ENCODE measurements around the gene HOXC5. TPM values are rescaled to one million over a fixed set of nuclear protein-coding genes. Genes with fewer than 3 reads are reported as not detected.

HOXC5 gene
- total RNA-seq, 2 experiments from 2014 or later: not detected

- H3K27ac Mint-ChIP-seq: no peak overlapping the region
- CTCF ChIA-PET: interaction anchor here (1.1 to 4.6 kb wide), 3 partner anchors 28 to 189 kb away, joined by 3 to 32 read pairs (median 5); no protein-coding TSS in a partner anchor
- H3K4me3 Mint-ChIP-seq: no peak overlapping the region
- no peaks in the 10 kb centered on the region for H3K9me3 Mint-ChIP-seq (ENCODE audit: low read depth)
- intact Hi-C loops (cut with DNase I, micrococcal nuclease): no loop called here
- DNase-seq: no peak
- H3K4me1 Mint-ChIP-seq: peaks cover 19% of the 10 kb centered on the region
- H3K27me3 Mint-ChIP-seq: peaks cover 90% of the 10 kb centered on the region
- POLR2A ChIA-PET: no interaction called here
- H3K36me3 Mint-ChIP-seq (ENCODE audit: low read depth): no peaks in the 10 kb centered on the region
- ATAC-seq: no peak
Measured at GRCh38 chr12:54002915-54003389, 29.9 kb upstream of the HOXC5 start.

- Mint-ChIP-seq H3K9me3 (ENCODE audit: low read depth) (no peaks in the 10 kb centered on the region), H3K27me3 (peaks cover 89% of the 10 kb centered on the region), H3K4me3 (no peak overlapping the region), H3K27ac (no peak overlapping the region), H3K36me3 (ENCODE audit: low read depth) (no peaks in the 10 kb centered on the region), H3K4me1 (peaks cover 19% of the 10 kb centered on the region)
- DNase-seq (no peak), ATAC-seq (no peak)
- intact Hi-C loops (cut with DNase I, micrococcal nuclease): loop anchor here in 1 of 2 experiments (2.0 kb wide), 1 partner anchor 15 kb away; no protein-coding TSS in a partner anchor
- ChIA-PET CTCF (interaction anchor here (1.1 to 6.4 kb wide), 5 partner anchors 27 to 197 kb away, joined by 3 to 71 read pairs (median 8); partner anchors contain the start of gene HOXC5), POLR2A (no interaction called here)
Measured at GRCh38 chr12:54003625-54004024, 29.2 kb upstream of the HOXC5 start.

- H3K27me3 Mint-ChIP-seq: peaks cover 86% of the 10 kb centered on the region
- intact Hi-C loops (cut with DNase I, micrococcal nuclease): loop anchor here in 1 of 2 experiments (2.0 kb wide), 1 partner anchor 15 kb away; no protein-coding TSS in a partner anchor
Measured at GRCh38 chr12:54004063-54004840, 28.6 kb upstream of the HOXC5 start.

GRCh38 chr12:54004841-54005530 lies 27.9 kb upstream of the HOXC5 start:
- ATAC-seq (no peak), DNase-seq (no peak)
- POLR2A ChIA-PET: no interaction called here
- no peaks in the 10 kb centered on the region for H3K9me3 Mint-ChIP-seq (ENCODE audit: low read depth)
- intact Hi-C loops (cut with DNase I, micrococcal nuclease): loop anchor here in 1 of 2 experiments (2.0 to 5.0 kb wide), 2 partner anchors 16 to 42 kb away; no protein-coding TSS in a partner anchor
- peaks cover 28% of the 10 kb centered on the region for H3K4me1 Mint-ChIP-seq
- CTCF ChIA-PET: interaction anchor here (0.5 to 6.4 kb wide), 23 partner anchors 8 to 499 kb away, joined by 3 to 71 read pairs (median 4); partner anchors contain the start of genes HOXC10, HOXC5 and HOXC6
- H3K27me3 Mint-ChIP-seq: peaks cover 89% of the 10 kb centered on the region
- peak overlapping the region; percentile 33 for H3K4me3 Mint-ChIP-seq
- H3K36me3 Mint-ChIP-seq (ENCODE audit: low read depth): no peaks in the 10 kb centered on the region
- H3K27ac Mint-ChIP-seq: no peak overlapping the region

More at GRCh38 chr12:54004063-54004840, 28.6 kb upstream of the HOXC5 start:
- Mint-ChIP-seq H3K27ac (no peak overlapping the region), H3K36me3 (ENCODE audit: low read depth) (no peaks in the 10 kb centered on the region), H3K4me1 (peaks cover 21% of the 10 kb centered on the region), H3K9me3 (ENCODE audit: low read depth) (no peaks in the 10 kb centered on the region), H3K4me3 (no peak overlapping the region)
- ChIA-PET CTCF (interaction anchor here (0.5 to 6.4 kb wide), 10 partner anchors 27 to 209 kb away, joined by 3 to 71 read pairs (median 5); partner anchors contain the start of gene HOXC5), POLR2A (no interaction called here)
- ATAC-seq: no peak
- DNase-seq: no peak

- Mint-ChIP-seq H3K4me3 (peak overlapping the region; percentile 33), H3K27ac (no peak overlapping the region), H3K4me1 (peaks cover 28% of the 10 kb centered on the region), H3K9me3 (ENCODE audit: low read depth) (no peaks in the 10 kb centered on the region), H3K27me3 (peaks cover 88% of the 10 kb centered on the region), H3K36me3 (ENCODE audit: low read depth) (no peaks in the 10 kb centered on the region)
- no peak for DNase-seq
- ChIA-PET CTCF (interaction anchor here (0.6 to 6.4 kb wide), 28 partner anchors 8 to 499 kb away, joined by 3 to 71 read pairs (median 4); partner anchors contain the start of genes HOXC10, HOXC5 and HOXC6), POLR2A (no interaction called here)
- no peak for ATAC-seq
- intact Hi-C loops (cut with DNase I, micrococcal nuclease): loop anchor here in 1 of 2 experiments (2.0 to 5.0 kb wide), 2 partner anchors 17 to 42 kb away; no protein-coding TSS in a partner anchor
Measured at GRCh38 chr12:54005531-54005852, 27.4 kb upstream of the HOXC5 start.

GRCh38 chr12:54005853-54006558 lies 26.8 kb upstream of the HOXC5 start:
- no peak overlapping the region for H3K27ac Mint-ChIP-seq
- peaks cover 87% of the 10 kb centered on the region for H3K27me3 Mint-ChIP-seq
- CTCF ChIA-PET: interaction anchor here (0.6 to 6.4 kb wide), 30 partner anchors 9 to 498 kb away, joined by 3 to 71 read pairs (median 4); partner anchors contain the start of genes HOXC10, HOXC5 and HOXC6
- peaks cover 28% of the 10 kb centered on the region for H3K4me1 Mint-ChIP-seq
- ATAC-seq: peak; percentile 81
- no peaks in the 10 kb centered on the region for H3K36me3 Mint-ChIP-seq (ENCODE audit: low read depth)
- H3K4me3 Mint-ChIP-seq: peak overlapping the region; percentile 46
- no peaks in the 10 kb centered on the region for H3K9me3 Mint-ChIP-seq (ENCODE audit: low read depth)
- peak; percentile 91 for DNase-seq
- POLR2A ChIA-PET: no interaction called here
- intact Hi-C loops (cut with DNase I, micrococcal nuclease): loop anchor here (1.0 to 5.0 kb wide), 10 partner anchors 17 to 202 kb away; partner anchors contain the start of gene HOXC4 (in 1 of the 2)

- ChIA-PET POLR2A (no interaction called here), CTCF (interaction anchor here (0.6 to 6.4 kb wide), 22 partner anchors 9 to 362 kb away, joined by 3 to 71 read pairs (median 5); partner anchors contain the start of gene HOXC10)
- no peak overlapping the region for H3K27ac Mint-ChIP-seq
- ATAC-seq (no peak), DNase-seq (no peak)
- intact Hi-C loops (cut with DNase I, micrococcal nuclease): loop anchor here (1.0 to 5.0 kb wide), 9 partner anchors 16 to 202 kb away; partner anchors contain the start of gene HOXC4 (in 1 of the 2)
- H3K27me3 Mint-ChIP-seq: peaks cover 87% of the 10 kb centered on the region
- peaks cover 35% of the 10 kb centered on the region for H3K4me1 Mint-ChIP-seq
- peak overlapping the region; percentile 46 for H3K4me3 Mint-ChIP-seq
- H3K9me3 Mint-ChIP-seq (ENCODE audit: low read depth): no peaks in the 10 kb centered on the region
- H3K36me3 Mint-ChIP-seq (ENCODE audit: low read depth): no peaks in the 10 kb centered on the region
Measured at GRCh38 chr12:54006559-54007220, 26.2 kb upstream of the HOXC5 start.

- intact Hi-C loops (cut with DNase I, micrococcal nuclease): loop anchor here (2.0 to 5.0 kb wide), 3 partner anchors 15 to 45 kb away; partner anchors contain the start of gene HOXC4 (in 1 of the 2)
- ChIA-PET POLR2A (no interaction called here), CTCF (interaction anchor here (0.8 to 6.4 kb wide), 13 partner anchors 8 to 207 kb away, joined by 3 to 71 read pairs (median 6); partner anchors contain the start of genes HOXC5 and HOXC9)
- no peaks in the 10 kb centered on the region for H3K36me3 Mint-ChIP-seq (ENCODE audit: low read depth)
- H3K27me3 Mint-ChIP-seq: peaks cover 85% of the 10 kb centered on the region
- ATAC-seq (no peak), DNase-seq (no peak)
- H3K27ac Mint-ChIP-seq: no peak overlapping the region
- H3K4me3 Mint-ChIP-seq: no peak overlapping the region
- H3K4me1 Mint-ChIP-seq: peaks cover 31% of the 10 kb centered on the region
- H3K9me3 Mint-ChIP-seq (ENCODE audit: low read depth): no peaks in the 10 kb centered on the region
Measured at GRCh38 chr12:54007538-54008259, 25.2 kb upstream of the HOXC5 start.

GRCh38 chr12:54008260-54008552 lies 24.6 kb upstream of the HOXC5 start:
- POLR2A ChIA-PET: no interaction called here
- Mint-ChIP-seq H3K36me3 (ENCODE audit: low read depth) (no peaks in the 10 kb centered on the region), H3K4me3 (no peak overlapping the region), H3K9me3 (ENCODE audit: low read depth) (no peaks in the 10 kb centered on the region), H3K4me1 (peaks cover 31% of the 10 kb centered on the region), H3K27me3 (peaks cover 84% of the 10 kb centered on the region), H3K27ac (no peak overlapping the region)
- no peak for ATAC-seq
- intact Hi-C loops (cut with DNase I, micrococcal nuclease): loop anchor here in 1 of 2 experiments (5.0 kb wide), 1 partner anchor 39 kb away; no protein-coding TSS in a partner anchor
- CTCF ChIA-PET: interaction anchor here (0.8 to 6.4 kb wide), 10 partner anchors 8 to 206 kb away, joined by 3 to 71 read pairs (median 6); partner anchors contain the start of genes HOXC5 and HOXC9
- DNase-seq: no peak

Measured in activated CD4-positive, alpha-beta T cell treated with anti-CD3 and anti-CD28 coated beads for 36 hours (primary cell).